Kidney (tissue), 14 donors: ENCODE data around the gene GFM1. TPM values are rescaled to one million over a fixed set of nuclear protein-coding genes. Genes with fewer than 3 reads are reported as not detected.

Source experiments
- DNase-seq, 5 donors: peaks; one replicate each; pipeline ENCODE4 v3.0.0-alpha.2; 2013 to 2020
- FAIRE-seq: peaks from 2 replicates; lab custom pipeline; 2012; peaks lifted over from hg19 to GRCh38; lab: Jason Lieb, UNC
- H3K27ac ChIP-seq, 2 donors: one replicate each; pipeline ENCODE4 v1.7.0; 2013; ENCODE audit warnings: low read depth in 2 of 2, low read length in 2 of 2, inconsistent platforms in 1 of 2
- H3K27me3 ChIP-seq: one replicate; pipeline ENCODE4 v1.7.1; 2013; ENCODE audit warnings: low read length, inconsistent platforms; ENCODE audit not compliant: control insufficient read depth, insufficient read depth
- H3K36me3 ChIP-seq, 3 donors: one replicate each; pipeline versions ENCODE4 v1.7.0 to v1.7.1; 2013; ENCODE audit warnings: low read length in 3 of 3, control low read depth in 1 of 3, inconsistent platforms in 1 of 3; ENCODE audit not compliant: insufficient read depth in 3 of 3, control insufficient read depth in 2 of 3
- H3K4me1 ChIP-seq, 3 donors: one replicate each; pipeline versions ENCODE4 v1.7.0 to v1.7.1; 2013; ENCODE audit warnings: low read length in 3 of 3, inconsistent platforms in 1 of 3, low read depth in 1 of 3; ENCODE audit not compliant: control insufficient read depth in 2 of 3, insufficient read depth in 2 of 3
- H3K4me3 ChIP-seq, 3 donors: one replicate each; pipeline versions ENCODE4 v1.7.0 to v1.8.1; 2013; ENCODE audit warnings: low read length in 3 of 3, control low read depth in 1 of 3, inconsistent platforms in 1 of 3
- H3K9ac ChIP-seq, 3 donors: one replicate each; pipeline versions ENCODE4 v1.7.0 to v1.7.1; 2013; ENCODE audit warnings: low read length in 3 of 3, control low read depth in 1 of 3, inconsistent platforms in 1 of 3
- H3K9me3 ChIP-seq, 3 donors: one replicate each; pipeline versions ENCODE4 v1.7.0 to v1.7.1; 2013; ENCODE audit warnings: low read length in 3 of 3, control low read depth in 1 of 3, inconsistent platforms in 1 of 3; ENCODE audit not compliant: control insufficient read depth in 2 of 3, insufficient read depth in 1 of 3
- CTCF ChIP-seq: IDR thresholded peaks from 3 replicates; pipeline ENCODE4 v1.5.1; 2012; ENCODE audit warnings: mild to moderate bottlenecking, moderate library complexity, borderline replicate concordance; ENCODE audit not compliant: insufficient read depth; ENCODE audit errors: extremely low read depth
- intact Hi-C: fragments of 100-400 bp; cut with DNase I; formaldehyde crosslinking; loops from one replicate; pipeline ENCODE4 v1.11.1; 2022
- polyA plus RNA-seq: library from polyadenylated mRNA; stranded (reverse); fragments of 350-450 nt; fragmentation: Illumina TruSeq; extraction: RNeasy Lipid Tissue Mini Kit (QIAGEN cat#74804); gene quantifications from one replicate; pipeline ENCODE4 v1.2.3, GENCODE V29; 2014; ENCODE audit warnings: low read depth, low replicate concordance; ENCODE audit not compliant: insufficient read depth
- total RNA-seq: library from RNA; stranded (reverse); fragmentation: NEBNext Ultra II Directional; extraction: Animal tissue kit (Norgen Biotek cat#: 25700); gene quantifications from one replicate; pipeline ENCODE4 v1.2.1, GENCODE V29; 2021
- donor health status: control.
- donor health status: control.
- donor health status: control.
- donor health status: control.
- donor health status: control.
- donor health status: DM: yes; HTN: yes; CAD: no.
- donor health status: Normal renal cell carcinoma (clear cell type).

The GFM1 gene
- total and polyA plus RNA-seq, 2 donors from 2014 or later: 21.9 to 49.3 TPM

DNA sequence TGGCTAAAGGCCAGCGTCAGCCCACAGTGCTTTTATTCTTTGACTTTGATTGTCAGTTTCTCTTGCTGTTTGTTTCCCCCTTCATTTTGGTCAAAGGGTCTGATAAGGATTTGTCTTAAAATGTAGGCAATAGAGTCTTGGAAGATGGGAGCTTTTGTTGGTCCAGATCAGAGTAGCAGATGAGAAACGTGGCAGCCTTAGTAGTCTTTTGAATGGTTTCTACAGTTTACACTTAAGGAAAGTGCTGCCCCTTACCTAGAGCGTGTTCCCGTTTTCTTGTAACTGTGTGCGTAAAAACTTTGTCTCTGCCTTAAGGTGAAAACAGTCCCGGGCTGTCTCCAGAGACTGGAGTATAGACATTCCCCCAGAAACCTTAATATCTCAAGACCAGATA lies 27.5 kb downstream of the GFM1 start:
- DNase-seq (peak in 1 of 5 donors; percentile 18), FAIRE-seq (no peak)
- Histone ChIP-seq H3K4me3 (peak overlapping the region; percentile 69 to 74 (median 71)), H3K27me3 (no peaks in the 10 kb centered on the region), H3K9me3 (no peaks in the 10 kb centered on the region), H3K4me1 (peaks cover 0 to 10% (median 5%) of the 10 kb centered on the region in 3 donors), H3K27ac (peak overlapping the region in 1 of 2 donors; percentile 37), H3K9ac (peak overlapping the region; percentile 57 to 70 (median 70)), H3K36me3 (peaks cover 3 to 10% (median 6%) of the 10 kb centered on the region in 3 donors)
- TF ChIP-seq CTCF: no peak
- intact Hi-C loops: no loop called here

DNA sequence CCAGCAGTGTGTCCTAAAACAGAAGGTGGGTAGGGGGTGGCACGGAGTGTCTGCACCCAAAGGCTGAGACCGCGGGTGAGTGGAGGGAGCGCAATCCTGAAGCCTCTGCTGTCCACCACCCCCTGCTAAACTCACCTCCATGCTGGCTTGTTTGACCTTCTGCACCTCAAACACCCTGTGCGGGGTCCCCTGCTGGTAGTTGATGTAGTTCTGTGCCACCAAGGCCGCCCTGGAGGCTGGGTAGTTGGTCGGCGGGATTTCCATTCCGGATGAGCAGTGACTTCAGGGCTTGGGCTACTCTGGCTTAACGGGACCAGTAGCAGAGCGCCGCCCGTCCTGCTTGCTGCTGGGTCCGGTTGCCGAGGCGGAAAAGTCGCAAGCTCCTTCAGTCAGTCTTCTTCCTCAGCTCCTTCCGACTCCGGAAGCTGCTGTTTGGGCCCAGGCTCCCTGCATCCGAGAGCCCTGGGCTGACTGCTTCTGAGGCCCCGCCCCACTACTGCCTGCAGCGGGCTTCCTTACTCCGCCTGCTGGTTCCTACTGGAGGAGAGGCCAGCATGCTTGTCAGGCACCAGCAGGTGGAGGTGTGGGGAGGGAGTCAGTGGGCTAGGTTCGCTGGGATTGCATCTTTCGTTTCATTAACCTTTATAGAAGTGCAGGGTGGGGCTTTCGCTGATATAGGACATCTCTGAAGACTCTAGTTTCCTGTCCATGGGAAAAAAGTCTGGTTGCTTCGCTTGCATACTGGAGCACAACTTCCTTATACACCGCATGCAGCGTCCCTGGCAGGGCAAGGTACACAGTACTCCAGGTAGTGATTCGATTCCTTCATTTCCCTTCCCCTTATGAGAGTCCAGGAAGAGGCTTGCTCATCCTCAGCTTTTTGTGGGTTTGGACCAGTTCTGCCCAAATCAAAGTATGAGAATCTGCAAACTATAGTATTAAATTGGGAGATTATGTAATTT lies 28.2 kb downstream of the GFM1 start, which contains the start of gene LXN:
Gene LXN (minus strand): TSS at position 434 of the 962 bp plus-strand sequence. CDS start 170 bp downstream, at position 264.
- Histone ChIP-seq H3K27me3 (no peaks in the 10 kb centered on the region), H3K36me3 (peaks cover 3 to 5% (median 4%) of the 10 kb centered on the region in 3 donors), H3K9ac (peak within 1 kb of the TSS; percentile 57 to 70 (median 70)), H3K4me3 (peak within 1 kb of the TSS; percentile 69 to 74 (median 71)), H3K9me3 (no peaks in the 10 kb centered on the region), H3K4me1 (peaks cover 0 to 10% (median 5%) of the 10 kb centered on the region in 3 donors), H3K27ac (peak within 1 kb of the TSS; percentile 37 to 82)
- TF ChIP-seq CTCF: peak; percentile 63
- FAIRE-seq (peak; percentile 73), DNase-seq (peak; percentile 90 to 95 (median 93))
- intact Hi-C loops: no loop called here

GRCh38 chr3:158678687-158679086 lies 34.4 kb downstream of the GFM1 start:
- FAIRE-seq: no peak
- H3K9me3 ChIP-seq: no peaks in the 10 kb centered on the region
- intact Hi-C loops: no loop called here

More at GRCh38 chr3:158678687-158679086, 34.4 kb downstream of the GFM1 start:
- no peak overlapping the region for H3K9ac ChIP-seq
- H3K27ac ChIP-seq: no peak overlapping the region
- DNase-seq: no peak
- H3K4me1 ChIP-seq: no peaks in the 10 kb centered on the region
- no peaks in the 10 kb centered on the region for H3K27me3 ChIP-seq
- no peak for TF ChIP-seq CTCF
- H3K4me3 ChIP-seq: no peak overlapping the region
- peaks cover 0 to 2% (median 2%) of the 10 kb centered on the region in 3 donors for H3K36me3 ChIP-seq
